Loucy (cell line): Measurements from ENCODE around the gene ABLIM1.
A peak's percentile ranks its signal among the peaks of the same experiment; 100 is the strongest.

Experiments used
- H2AFZ ChIP-seq: fragments of 200-600 bp; sonication (generic); 2 replicates; pipeline ENCODE4 v1.6.0; 2016; ENCODE audit warnings: antibody characterized with exemption, mild to moderate bottlenecking, low read length, moderate library complexity
- H3F3A ChIP-seq: fragments of 200-600 bp; 2 replicates; pipeline ENCODE4 v1.6.0; 2016; ENCODE audit warnings: antibody characterized with exemption, low read depth, mild to moderate bottlenecking
- H3K27me3 ChIP-seq: fragments of 200-600 bp; sonication (generic); 2 replicates; pipeline ENCODE4 v1.6.1; 2014; ENCODE audit warnings: low read length, mild to moderate bottlenecking; ENCODE audit not compliant: insufficient read depth, poor library complexity, severe bottlenecking
- H3K36me3 ChIP-seq: fragments of 200-600 bp; sonication (generic); 2 replicates; pipeline ENCODE4 v1.6.1; 2016; ENCODE audit warnings: low read length; ENCODE audit not compliant: insufficient read depth
- H3K4me1 ChIP-seq: fragments of 200-600 bp; sonication (generic); 2 replicates; pipeline ENCODE4 v1.5.1; 2014; ENCODE audit warnings: low read length, mild to moderate bottlenecking; ENCODE audit not compliant: insufficient read depth, poor library complexity, severe bottlenecking
- H3K4me2 ChIP-seq: fragments of 200-600 bp; sonication (generic); 2 replicates; pipeline ENCODE4 v1.6.0; 2014; ENCODE audit warnings: antibody characterized with exemption, low read length, low read depth, mild to moderate bottlenecking; ENCODE audit not compliant: poor library complexity, severe bottlenecking
- H3K4me3 ChIP-seq: fragments of 200-600 bp; sonication (generic); 2 replicates; pipeline ENCODE4 v1.5.1; 2014; ENCODE audit warnings: low read length, mild to moderate bottlenecking, mixed read lengths; ENCODE audit not compliant: poor library complexity, severe bottlenecking
- H3K79me2 ChIP-seq: fragments of 200-600 bp; sonication (generic); 2 replicates; pipeline ENCODE4 v1.6.1; 2014; ENCODE audit warnings: low read length; ENCODE audit not compliant: insufficient read depth
- H3K9ac ChIP-seq: fragments of 200-600 bp; sonication (generic); 2 replicates; pipeline ENCODE4 v1.6.0; 2014; ENCODE audit warnings: mild to moderate bottlenecking, low read depth, low read length, moderate library complexity; ENCODE audit not compliant: poor library complexity, severe bottlenecking
- H3K9me2 ChIP-seq: fragments of 200-600 bp; sonication (generic); replicated peaks from 2 replicates; pipeline ENCODE4 v1.6.1; 2016; ENCODE audit warnings: low read depth, low read length, mixed read lengths
- H3K9me3 ChIP-seq: fragments of 200-600 bp; sonication (generic); 2 replicates; pipeline ENCODE4 v1.6.1; 2014; ENCODE audit warnings: mild to moderate bottlenecking, antibody characterized with exemption, low read length, low read depth; ENCODE audit not compliant: insufficient read depth
- H4K20me1 ChIP-seq: fragments of 200-600 bp; sonication (generic); 2 replicates; pipeline ENCODE4 v1.6.0; 2014; ENCODE audit warnings: antibody characterized with exemption, low read length, mild to moderate bottlenecking; ENCODE audit not compliant: insufficient read depth, poor library complexity, severe bottlenecking
- CTCF ChIP-seq: fragments of 200-600 bp; sonication (generic); conservative IDR thresholded peaks from 2 replicates; pipeline ENCODE4 v1.5.1; 2014; ENCODE audit warnings: mild to moderate bottlenecking, antibody characterized with exemption, low read length
- EZH2phosphoT487 ChIP-seq: fragments of 200-600 bp; IDR thresholded peaks from 2 replicates; pipeline ENCODE4 v1.6.1; 2018; ENCODE audit warnings: antibody characterized with exemption, mild to moderate bottlenecking, moderate library complexity, borderline replicate concordance

Gene ABLIM1

GRCh38 chr10:114545819-114546218 lies 112.3 kb downstream of the ABLIM1 start:
- Histone ChIP-seq H3K36me3 (peaks cover 62% of the 10 kb centered on the region), H4K20me1 (peaks cover 3% of the 10 kb centered on the region), H3K9ac (no peak overlapping the region), H3K27me3 (no peaks in the 10 kb centered on the region), H3K4me1 (peaks cover 49% of the 10 kb centered on the region), H3K79me2 (peaks cover 19% of the 10 kb centered on the region), H3K4me2 (no peak overlapping the region), H3F3A (peaks cover 14% of the 10 kb centered on the region), H3K9me2 (no peaks in the 10 kb centered on the region), H3K9me3 (no peaks in the 10 kb centered on the region), H3K4me3 (no peak overlapping the region), H2AFZ (no peak overlapping the region)
- no peak for TF ChIP-seq CTCF
- TF ChIP-seq EZH2phosphoT487 = no peak

- H2AFZ ChIP-seq = no peak overlapping the region
- peaks cover 26% of the 10 kb centered on the region for H3K79me2 ChIP-seq
- H3K9me2 ChIP-seq = no peaks in the 10 kb centered on the region
- no peak for TF ChIP-seq CTCF
- TF ChIP-seq EZH2phosphoT487 = no peak
- peak overlapping the region; percentile 74 for H3K4me2 ChIP-seq
- H3K27me3 ChIP-seq = no peaks in the 10 kb centered on the region
- peak overlapping the region; percentile 25 for H3K9ac ChIP-seq
- peaks cover 56% of the 10 kb centered on the region for H3K4me1 ChIP-seq
- no peaks in the 10 kb centered on the region for H3K9me3 ChIP-seq
- no peak overlapping the region for H3K4me3 ChIP-seq
- peaks cover 68% of the 10 kb centered on the region for H3K36me3 ChIP-seq
- peaks cover 14% of the 10 kb centered on the region for H3F3A ChIP-seq
- H4K20me1 ChIP-seq = peaks cover 3% of the 10 kb centered on the region
Measured at GRCh38 chr10:114545071-114545470, 113.0 kb downstream of the ABLIM1 start.

GRCh38 chr10:114544045-114544659 lies 113.9 kb downstream of the ABLIM1 start:
- Histone ChIP-seq H3K9me2 (no peaks in the 10 kb centered on the region), H2AFZ (no peak overlapping the region), H4K20me1 (peaks cover 3% of the 10 kb centered on the region), H3F3A (peaks cover 14% of the 10 kb centered on the region), H3K9me3 (no peaks in the 10 kb centered on the region), H3K36me3 (peaks cover 64% of the 10 kb centered on the region), H3K4me1 (peaks cover 65% of the 10 kb centered on the region), H3K79me2 (peaks cover 22% of the 10 kb centered on the region), H3K4me3 (peak overlapping the region; percentile 63), H3K27me3 (no peaks in the 10 kb centered on the region), H3K4me2 (peak overlapping the region; percentile 74), H3K9ac (peak overlapping the region; percentile 77)
- TF ChIP-seq CTCF = no peak
- no peak for TF ChIP-seq EZH2phosphoT487
